Measurements from ENCODE around the gene CEMIP2. TPM values are rescaled to one million over a fixed set of nuclear protein-coding genes. Genes with fewer than 3 reads are reported as not detected.
A peak's percentile ranks its signal among the peaks of the same experiment; 100 is the strongest.

The CEMIP2 gene
- total RNA-seq, 1 experiment from 2014 or later, result 40.5 TPM

GRCh38 chr9:71675105-71675856 is 93.0 kb downstream of the CEMIP2 start:
- TF ChIP-seq GTF2I (CRISPR knock-in tag; conservative IDR thresholded peaks at IDR 0.05) (no peak), CDX4 (CRISPR knock-in tag; IDR thresholded peaks at IDR 0.05; ENCODE audit: borderline replicate concordance) (no peak), HMGA2 (CRISPR knock-in tag; IDR thresholded peaks at IDR 0.05) (no peak), ZNF317 (CRISPR knock-in tag; IDR thresholded peaks at IDR 0.05; ENCODE audit: borderline replicate concordance, low read depth) (no peak), RELA (CRISPR knock-in tag; IDR thresholded peaks at IDR 0.05; ENCODE audit: borderline replicate concordance) (no peak), NR3C1 (CRISPR knock-in tag; conservative IDR thresholded peaks at IDR 0.05; ENCODE audit: low read depth) (no peak), ZBTB21 (CRISPR knock-in tag; IDR thresholded peaks at IDR 0.05; ENCODE audit: borderline replicate concordance) (no peak), EMX1 (CRISPR knock-in tag; IDR thresholded peaks at IDR 0.05) (no peak), SMAD4 (CRISPR knock-in tag; IDR thresholded peaks at IDR 0.05) (no peak), SOX15 (CRISPR knock-in tag; IDR thresholded peaks at IDR 0.05) (no peak), NFATC4 (CRISPR knock-in tag; IDR thresholded peaks at IDR 0.05) (no peak), NFYB (CRISPR knock-in tag; conservative IDR thresholded peaks at IDR 0.05; ENCODE audit: low read depth) (no peak), RORB (CRISPR knock-in tag; IDR thresholded peaks at IDR 0.05) (no peak)
- TF ChIP-seq, protein P1, sequence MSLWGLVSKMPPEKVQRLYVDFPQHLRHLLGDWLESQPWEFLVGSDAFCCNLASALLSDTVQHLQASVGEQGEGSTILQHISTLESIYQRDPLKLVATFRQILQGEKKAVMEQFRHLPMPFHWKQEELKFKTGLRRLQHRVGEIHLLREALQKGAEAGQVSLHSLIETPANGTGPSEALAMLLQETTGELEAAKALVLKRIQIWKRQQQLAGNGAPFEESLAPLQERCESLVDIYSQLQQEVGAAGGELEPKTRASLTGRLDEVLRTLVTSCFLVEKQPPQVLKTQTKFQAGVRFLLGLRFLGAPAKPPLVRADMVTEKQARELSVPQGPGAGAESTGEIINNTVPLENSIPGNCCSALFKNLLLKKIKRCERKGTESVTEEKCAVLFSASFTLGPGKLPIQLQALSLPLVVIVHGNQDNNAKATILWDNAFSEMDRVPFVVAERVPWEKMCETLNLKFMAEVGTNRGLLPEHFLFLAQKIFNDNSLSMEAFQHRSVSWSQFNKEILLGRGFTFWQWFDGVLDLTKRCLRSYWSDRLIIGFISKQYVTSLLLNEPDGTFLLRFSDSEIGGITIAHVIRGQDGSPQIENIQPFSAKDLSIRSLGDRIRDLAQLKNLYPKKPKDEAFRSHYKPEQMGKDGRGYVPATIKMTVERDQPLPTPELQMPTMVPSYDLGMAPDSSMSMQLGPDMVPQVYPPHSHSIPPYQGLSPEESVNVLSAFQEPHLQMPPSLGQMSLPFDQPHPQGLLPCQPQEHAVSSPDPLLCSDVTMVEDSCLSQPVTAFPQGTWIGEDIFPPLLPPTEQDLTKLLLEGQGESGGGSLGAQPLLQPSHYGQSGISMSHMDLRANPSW (CRISPR knock-in tag; conservative IDR thresholded peaks at IDR 0.05; ENCODE audit: low read depth), result no peak
- TF ChIP-seq, protein P2, sequence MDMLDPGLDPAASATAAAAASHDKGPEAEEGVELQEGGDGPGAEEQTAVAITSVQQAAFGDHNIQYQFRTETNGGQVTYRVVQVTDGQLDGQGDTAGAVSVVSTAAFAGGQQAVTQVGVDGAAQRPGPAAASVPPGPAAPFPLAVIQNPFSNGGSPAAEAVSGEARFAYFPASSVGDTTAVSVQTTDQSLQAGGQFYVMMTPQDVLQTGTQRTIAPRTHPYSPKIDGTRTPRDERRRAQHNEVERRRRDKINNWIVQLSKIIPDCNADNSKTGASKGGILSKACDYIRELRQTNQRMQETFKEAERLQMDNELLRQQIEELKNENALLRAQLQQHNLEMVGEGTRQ (CRISPR knock-in tag; IDR thresholded peaks at IDR 0.05), result no peak
- TF ChIP-seq, protein P3, sequence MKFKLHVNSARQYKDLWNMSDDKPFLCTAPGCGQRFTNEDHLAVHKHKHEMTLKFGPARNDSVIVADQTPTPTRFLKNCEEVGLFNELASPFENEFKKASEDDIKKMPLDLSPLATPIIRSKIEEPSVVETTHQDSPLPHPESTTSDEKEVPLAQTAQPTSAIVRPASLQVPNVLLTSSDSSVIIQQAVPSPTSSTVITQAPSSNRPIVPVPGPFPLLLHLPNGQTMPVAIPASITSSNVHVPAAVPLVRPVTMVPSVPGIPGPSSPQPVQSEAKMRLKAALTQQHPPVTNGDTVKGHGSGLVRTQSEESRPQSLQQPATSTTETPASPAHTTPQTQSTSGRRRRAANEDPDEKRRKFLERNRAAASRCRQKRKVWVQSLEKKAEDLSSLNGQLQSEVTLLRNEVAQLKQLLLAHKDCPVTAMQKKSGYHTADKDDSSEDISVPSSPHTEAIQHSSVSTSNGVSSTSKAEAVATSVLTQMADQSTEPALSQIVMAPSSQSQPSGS (CRISPR knock-in tag; IDR thresholded peaks at IDR 0.05; ENCODE audit: borderline replicate concordance, low read depth), result no peak
- TF ChIP-seq, protein P4, sequence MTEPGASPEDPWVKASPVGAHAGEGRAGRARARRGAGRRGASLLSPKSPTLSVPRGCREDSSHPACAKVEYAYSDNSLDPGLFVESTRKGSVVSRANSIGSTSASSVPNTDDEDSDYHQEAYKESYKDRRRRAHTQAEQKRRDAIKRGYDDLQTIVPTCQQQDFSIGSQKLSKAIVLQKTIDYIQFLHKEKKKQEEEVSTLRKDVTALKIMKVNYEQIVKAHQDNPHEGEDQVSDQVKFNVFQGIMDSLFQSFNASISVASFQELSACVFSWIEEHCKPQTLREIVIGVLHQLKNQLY (CRISPR knock-in tag; IDR thresholded peaks at IDR 0.05), result no peak
- TF ChIP-seq, protein P5, sequence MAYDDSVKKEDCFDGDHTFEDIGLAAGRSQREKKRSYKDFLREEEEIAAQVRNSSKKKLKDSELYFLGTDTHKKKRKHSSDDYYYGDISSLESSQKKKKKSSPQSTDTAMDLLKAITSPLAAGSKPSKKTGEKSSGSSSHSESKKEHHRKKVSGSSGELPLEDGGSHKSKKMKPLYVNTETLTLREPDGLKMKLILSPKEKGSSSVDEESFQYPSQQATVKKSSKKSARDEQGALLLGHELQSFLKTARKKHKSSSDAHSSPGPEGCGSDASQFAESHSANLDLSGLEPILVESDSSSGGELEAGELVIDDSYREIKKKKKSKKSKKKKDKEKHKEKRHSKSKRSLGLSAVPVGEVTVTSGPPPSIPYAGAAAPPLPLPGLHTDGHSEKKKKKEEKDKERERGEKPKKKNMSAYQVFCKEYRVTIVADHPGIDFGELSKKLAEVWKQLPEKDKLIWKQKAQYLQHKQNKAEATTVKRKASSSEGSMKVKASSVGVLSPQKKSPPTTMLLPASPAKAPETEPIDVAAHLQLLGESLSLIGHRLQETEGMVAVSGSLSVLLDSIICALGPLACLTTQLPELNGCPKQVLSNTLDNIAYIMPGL (CRISPR knock-in tag; IDR thresholded peaks at IDR 0.05), result no peak
- H3K4me3 Mint-ChIP-seq, result no peak overlapping the region
- H3K36me3 Mint-ChIP-seq, result peaks cover 21% of the 10 kb centered on the region
- H3K4me1 Mint-ChIP-seq, result peaks cover 16% of the 10 kb centered on the region
- no peaks in the 10 kb centered on the region for H3K27me3 Mint-ChIP-seq (ENCODE audit: low read depth)
- ChIA-PET POLR2A (no interaction called here), CTCF (interaction anchor here (1.8 kb wide), 1 partner anchor 94 kb away, joined by 4 read pairs; no protein-coding TSS in a partner anchor)
- DNase-seq (ENCODE audit: low spot score), result no peak
- no peak overlapping the region for H3K27ac Mint-ChIP-seq
- peaks cover 16% of the 10 kb centered on the region for H3K9me3 Mint-ChIP-seq
- ATAC-seq, result peak; percentile 67
